Smooth muscle cell (in vitro differentiated cells): ENCODE results near the gene XPNPEP3. TPM values are rescaled to one million over a fixed set of nuclear protein-coding genes. Genes with fewer than 3 reads are reported as not detected.

Experiments used
- DNase-seq: peaks from one replicate; lab custom pipeline; 2025; ENCODE audit not compliant: unreplicated experiment; lab: John Stamatoyannopoulos, UW
- H2AFZ ChIP-seq: fragments of 200-600 bp; sonication (generic); 2 replicates; pipeline ENCODE4 v1.6.0; 2016; ENCODE audit warnings: antibody characterized with exemption, low read depth, mild to moderate bottlenecking
- H3F3A ChIP-seq: fragments of 200-600 bp; sonication (generic); 2 replicates; pipeline ENCODE4 v1.6.0; 2017; ENCODE audit warnings: antibody characterized with exemption, low read depth
- H3K27ac ChIP-seq: fragments of 200-600 bp; sonication (generic); 2 replicates; pipeline ENCODE4 v1.5.1; 2016; ENCODE audit warnings: low read depth, mild to moderate bottlenecking
- H3K27me3 ChIP-seq: fragments of 200-600 bp; sonication (generic); 2 replicates; pipeline ENCODE4 v1.6.1; 2016; ENCODE audit warnings: low read depth, mild to moderate bottlenecking
- H3K36me3 ChIP-seq: fragments of 200-600 bp; sonication (generic); 2 replicates; pipeline ENCODE4 v1.5.1; 2016; ENCODE audit warnings: low read depth
- H3K4me1 ChIP-seq: fragments of 200-600 bp; sonication (generic); 2 replicates; pipeline ENCODE4 v1.5.1; 2016; ENCODE audit warnings: low read depth
- H3K4me2 ChIP-seq: fragments of 200-600 bp; sonication (generic); 2 replicates; pipeline ENCODE4 v1.6.0; 2016; ENCODE audit warnings: mild to moderate bottlenecking
- H3K4me3 ChIP-seq: fragments of 200-600 bp; sonication (generic); 2 replicates; pipeline ENCODE4 v1.5.1; 2016; ENCODE audit warnings: mild to moderate bottlenecking
- H3K79me2 ChIP-seq: fragments of 200-600 bp; sonication (generic); 2 replicates; pipeline ENCODE4 v1.6.0; 2016; ENCODE audit warnings: low read depth, mild to moderate bottlenecking
- H3K9ac ChIP-seq: fragments of 200-600 bp; sonication (generic); 2 replicates; pipeline ENCODE4 v1.6.0; 2016; ENCODE audit warnings: low read depth
- H3K9me3 ChIP-seq: fragments of 200-600 bp; sonication (generic); replicated peaks from 2 replicates; pipeline ENCODE4 v1.5.1; 2016; ENCODE audit warnings: low read depth
- H4K20me1 ChIP-seq: fragments of 200-600 bp; sonication (generic); 2 replicates; pipeline ENCODE4 v1.6.0; 2016; ENCODE audit warnings: low read depth
- CTCF ChIP-seq: fragments of 200-600 bp; sonication (generic); IDR thresholded peaks from 2 replicates; pipeline ENCODE4 v1.5.1; 2017; ENCODE audit warnings: borderline replicate concordance, mild to moderate bottlenecking, antibody characterized with exemption; ENCODE audit not compliant: insufficient read depth, poor library complexity, severe bottlenecking
- WGBS: methylation state at CpG from one replicate; pipeline ENCODE4 v1.1.7; 2016; ENCODE audit warnings: low lambda C conversion rate; 5-methylcytosine and 5-hydroxymethylcytosine counted together
- polyA plus RNA-seq: library from polyadenylated mRNA; unstranded; fragments of >200 nt; fragmentation: Nextera tagmentation; extraction: Ambion mirVana; gene quantifications from 2 replicates; pipeline ENCODE4 v1.2.1, GENCODE V29; 2016
- total RNA-seq: library from RNA; depleted of rRNA; stranded (reverse); fragments of >200 nt; gene quantifications from 2 replicates; pipeline ENCODE4 v1.2.3, GENCODE V29; 2014

XPNPEP3 gene
- total and polyA plus RNA-seq, 2 experiments from 2014 or later, result 3.9 to 12.3 TPM

GRCh38 chr22:40853333-40853732 lies 3.6 kb upstream of the XPNPEP3 start:
- Histone ChIP-seq H2AFZ (no peak overlapping the region), H3F3A (no peaks in the 10 kb centered on the region), H3K9ac (peak overlapping the region; percentile 58), H3K4me1 (peaks cover 42% of the 10 kb centered on the region), H3K27ac (peak overlapping the region; percentile 98), H3K9me3 (no peaks in the 10 kb centered on the region), H4K20me1 (peaks cover 64% of the 10 kb centered on the region), H3K27me3 (no peaks in the 10 kb centered on the region), H3K4me2 (peak overlapping the region; percentile 89), H3K79me2 (peaks cover 91% of the 10 kb centered on the region), H3K4me3 (peak overlapping the region; percentile 91), H3K36me3 (peaks cover 9% of the 10 kb centered on the region)
- TF ChIP-seq CTCF, result no peak
- WGBS, result 92% methylated on average over 1 of the region's 1 CpG
- no peak for DNase-seq

- Histone ChIP-seq H4K20me1 (peaks cover 57% of the 10 kb centered on the region), H3K9ac (peak overlapping the region; percentile 58), H3K27ac (peak overlapping the region; percentile 98), H3F3A (no peaks in the 10 kb centered on the region), H3K79me2 (peaks cover 91% of the 10 kb centered on the region), H3K36me3 (peaks cover 9% of the 10 kb centered on the region), H3K4me2 (peak overlapping the region; percentile 89), H2AFZ (no peak overlapping the region), H3K4me3 (peak overlapping the region; percentile 91), H3K4me1 (peaks cover 42% of the 10 kb centered on the region), H3K9me3 (no peaks in the 10 kb centered on the region), H3K27me3 (no peaks in the 10 kb centered on the region)
- TF ChIP-seq CTCF, result no peak
- DNase-seq, result no peak
- WGBS, result 52% methylated on average over 3 of the region's 3 CpGs
Measured at GRCh38 chr22:40853961-40854360, 3.0 kb upstream of the XPNPEP3 start.

GRCh38 chr22:40855071-40855978 lies 1.6 kb upstream of the XPNPEP3 start:
- no peak for DNase-seq
- H3K4me3 ChIP-seq, result peak overlapping the region; percentile 91

More at GRCh38 chr22:40855071-40855978, 1.6 kb upstream of the XPNPEP3 start:
- Histone ChIP-seq H3K27ac (peak overlapping the region; percentile 98), H3K36me3 (no peaks in the 10 kb centered on the region), H3K9ac (peak overlapping the region; percentile 99), H3F3A (no peaks in the 10 kb centered on the region), H4K20me1 (peaks cover 46% of the 10 kb centered on the region), H3K27me3 (no peaks in the 10 kb centered on the region), H3K9me3 (no peaks in the 10 kb centered on the region), H3K4me1 (peaks cover 42% of the 10 kb centered on the region), H2AFZ (peak overlapping the region; percentile 86), H3K79me2 (peaks cover 93% of the 10 kb centered on the region), H3K4me2 (peak overlapping the region; percentile 89)
- WGBS, result 39% methylated on average over 20 of the region's 20 CpGs
- no peak for TF ChIP-seq CTCF
